B cell (primary cell): ENCODE data around the gene CEP170.

Experiments used
- EZH2 ChIP-seq: IDR thresholded peaks from 2 replicates; pipeline ENCODE4 v1.6.1; 2012; ENCODE audit warnings: borderline replicate concordance, low read depth, mild to moderate bottlenecking, moderate library complexity, low read length; ENCODE audit not compliant: insufficient read depth, poor library complexity, severe bottlenecking
- TF ChIP-seq, protein P1 (sequence below): fragments of 200-600 bp; IDR thresholded peaks from one replicate; pipeline ENCODE4 v1.8.0; 2022; ENCODE audit warnings: antibody characterized with exemption, mild to moderate bottlenecking

DNA sequence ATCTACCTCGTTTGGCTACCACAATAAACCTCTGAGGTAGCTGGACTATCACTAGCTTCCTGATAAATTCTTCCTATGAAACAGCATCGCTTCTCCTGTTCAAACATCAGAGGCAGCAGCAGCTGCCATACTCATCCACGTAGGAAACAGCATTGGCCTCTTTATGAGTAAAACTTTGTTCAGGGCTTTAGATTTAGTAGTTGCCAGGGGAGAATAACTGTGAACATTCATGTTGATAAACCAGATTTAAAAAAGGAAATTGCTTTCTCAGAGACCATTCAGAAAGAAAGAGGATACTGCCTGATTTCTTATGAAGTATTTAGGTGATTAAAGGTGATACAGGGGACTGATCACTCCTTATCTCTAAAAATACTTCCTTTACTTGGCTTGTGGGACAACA lies 7.2 kb downstream of the CEP170 start:
- TF ChIP-seq, protein P1, sequence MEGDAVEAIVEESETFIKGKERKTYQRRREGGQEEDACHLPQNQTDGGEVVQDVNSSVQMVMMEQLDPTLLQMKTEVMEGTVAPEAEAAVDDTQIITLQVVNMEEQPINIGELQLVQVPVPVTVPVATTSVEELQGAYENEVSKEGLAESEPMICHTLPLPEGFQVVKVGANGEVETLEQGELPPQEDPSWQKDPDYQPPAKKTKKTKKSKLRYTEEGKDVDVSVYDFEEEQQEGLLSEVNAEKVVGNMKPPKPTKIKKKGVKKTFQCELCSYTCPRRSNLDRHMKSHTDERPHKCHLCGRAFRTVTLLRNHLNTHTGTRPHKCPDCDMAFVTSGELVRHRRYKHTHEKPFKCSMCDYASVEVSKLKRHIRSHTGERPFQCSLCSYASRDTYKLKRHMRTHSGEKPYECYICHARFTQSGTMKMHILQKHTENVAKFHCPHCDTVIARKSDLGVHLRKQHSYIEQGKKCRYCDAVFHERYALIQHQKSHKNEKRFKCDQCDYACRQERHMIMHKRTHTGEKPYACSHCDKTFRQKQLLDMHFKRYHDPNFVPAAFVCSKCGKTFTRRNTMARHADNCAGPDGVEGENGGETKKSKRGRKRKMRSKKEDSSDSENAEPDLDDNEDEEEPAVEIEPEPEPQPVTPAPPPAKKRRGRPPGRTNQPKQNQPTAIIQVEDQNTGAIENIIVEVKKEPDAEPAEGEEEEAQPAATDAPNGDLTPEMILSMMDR = no peak
- no peak for TF ChIP-seq EZH2
